Pancreas (tissue), 10 donors: ENCODE data around the gene SLC16A1. TPM values are rescaled to one million over a fixed set of nuclear protein-coding genes. Genes with fewer than 3 reads are reported as not detected.
"Not testable (repeated sequence)": the region's sequence is repeated elsewhere in the genome, so short reads cannot be mapped to it uniquely, and the experiment has no call there.

Experiments used
- ATAC-seq, 4 donors: fragments of 200-7000 bp; cut with Tn5 transposase; one replicate each; pipeline versions ENCODE4 v1.8.0 to v1.9.1; 2020; ENCODE audit warnings: mild to moderate bottlenecking in 4 of 4, moderate library complexity in 4 of 4
- DNase-seq, 6 donors: peaks; one replicate each; pipeline ENCODE4 v3.0.0-alpha.2; 2020
- FAIRE-seq: peaks from 2 replicates; lab custom pipeline; 2012; peaks lifted over from hg19 to GRCh38; lab: Jason Lieb, UNC
- H3K27ac ChIP-seq, 4 donors: fragments of 200-600 bp; sonication (generic); 1 replicate in 3 of 4; 2 replicates in 1 of 4; pipeline versions ENCODE4 v1.5.0 to v1.8.0; 2020
- H3K27me3 ChIP-seq, 4 donors: fragments of 200-600 bp; one replicate each; pipeline ENCODE4 v1.8.0; 2021
- H3K36me3 ChIP-seq, 3 donors: fragments of 200-600 bp; sonication (generic) in 1 of 3; one replicate each; pipeline versions ENCODE4 v1.5.0 to v1.8.0; 2020 to 2021
- H3K4me1 ChIP-seq, 3 donors: fragments of 200-600 bp; one replicate each; pipeline ENCODE4 v1.8.0; 2021
- H3K4me3 ChIP-seq, 4 donors: fragments of 200-600 bp; sonication (generic) in 2 of 4; one replicate each; pipeline versions ENCODE4 v1.5.0 to v1.8.0; 2020 to 2021
- H3K9me3 ChIP-seq, 4 donors: fragments of 200-600 bp; one replicate each; pipeline ENCODE4 v1.8.0; 2021
- CTCF ChIP-seq, 4 donors: fragments of 200-600 bp; sonication (generic) in 3 of 4; IDR thresholded peaks; one replicate each; pipeline versions ENCODE4 v1.5.0 to v1.8.0; 2021; ENCODE audit warnings: antibody characterized with exemption in 4 of 4
- WGBS, 2 donors: extraction: QIAGEN DNeasy Blood & Tissue Kit; methylation state at CpG; one replicate each; pipeline ENCODE4 v1.1.7; 2013; 5-methylcytosine and 5-hydroxymethylcytosine counted together
- intact Hi-C, 3 donors: fragments of 100-400 bp; cut with DNase I; formaldehyde crosslinking; loops; one replicate each; pipeline versions ENCODE4 v1.11.1 to v1.14.2; 2022
- polyA plus RNA-seq, 2 donors: library from polyadenylated mRNA; stranded (reverse); fragments of 200-250 nt; gene quantifications; one replicate each; pipeline ENCODE4 v1.2.3, GENCODE V29; 2013
- total RNA-seq, 6 donors: library from RNA; stranded (reverse); fragmentation: NEBNext Ultra II Directional in 4 of 6; extraction: Animal tissue kit (Norgen Biotek cat#: 25700) in 4 of 6; gene quantifications; one replicate each; pipeline versions ENCODE4 v1.2.1 to v1.2.4, GENCODE V29; 2021 to 2023
- donor health status: healthy with polysubstance abuse.
- donor health status: DM: no; HTN: no; CAD: no; lungs with moderate emphysema.
- donor health status: DM: no; HTN: no; CAD: no.
- donor health status: control.
- donor health status: control.
- donor health status: Bipolar disorder and iron deficiency.
- donor health status: DM: yes; HTN: yes; CAD: no.
- donor health status: DM: no; HTN: no; CAD: no.
- donor health status: DM: no; HTN: no; CAD: no.
- donor health status: DM: yes; HTN: yes; CAD: no.

SLC16A1 gene
- total and polyA plus RNA-seq, 8 donors, result 0.42 to 5.2 (median 2.1) TPM

GRCh38 chr1:112888630-112889029, 67.4 kb downstream of the SLC16A1 start:
- Histone ChIP-seq H3K4me3 (no peak overlapping the region), H3K27me3 (no peaks in the 10 kb centered on the region), H3K4me1 (no peaks in the 10 kb centered on the region), H3K9me3 (no peaks in the 10 kb centered on the region), H3K36me3 (no peaks in the 10 kb centered on the region), H3K27ac (no peak overlapping the region)
- intact Hi-C loops, result no loop called here
- TF ChIP-seq CTCF (IDR thresholded peaks at IDR 0.05), result no peak
- DNase-seq, result no peak
- no peak for FAIRE-seq
- 58 to 75% methylated on average over 2 of the region's 2 CpGs for WGBS, 2 donors
- ATAC-seq, result no peak

GRCh38 chr1:112887599-112888283, 68.3 kb downstream of the SLC16A1 start:
- FAIRE-seq (no peak), ATAC-seq (peak in 1 of 4 donors; percentile 8), DNase-seq (no peak)
- H3K9me3 ChIP-seq, result no peaks in the 10 kb centered on the region
- H3K27me3 ChIP-seq, result no peaks in the 10 kb centered on the region
- no peak overlapping the region for H3K4me3 ChIP-seq
- no peaks in the 10 kb centered on the region for H3K4me1 ChIP-seq
- no peak for TF ChIP-seq CTCF (IDR thresholded peaks at IDR 0.05)
- H3K36me3 ChIP-seq, result no peaks in the 10 kb centered on the region
- WGBS, 2 donors, result 83 to 90% methylated on average over 10 of the region's 10 CpGs
- intact Hi-C loops, result no loop called here
- H3K27ac ChIP-seq, result no peak overlapping the region

DNA sequence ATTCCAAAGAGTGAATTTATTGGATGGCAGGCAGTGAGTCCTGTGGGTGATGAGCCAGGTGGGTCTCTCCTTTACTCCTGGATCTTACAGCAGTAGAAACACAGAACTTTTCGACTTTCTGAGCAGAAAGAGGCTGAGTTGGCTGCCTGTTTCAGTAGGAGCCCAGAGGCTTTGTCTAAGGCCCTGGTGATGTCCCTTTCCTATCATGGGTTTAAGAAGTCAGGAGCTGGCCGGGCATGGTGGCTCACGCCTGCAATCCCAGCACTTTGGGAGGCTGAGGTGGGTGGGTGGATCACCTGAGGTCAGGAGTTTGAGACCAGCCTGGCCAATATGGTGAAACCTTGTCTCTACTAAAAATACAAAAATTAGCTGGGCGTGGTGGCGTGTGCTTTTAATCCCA, 71.0 kb downstream of the SLC16A1 start:
- H3K27me3 ChIP-seq, H3K4me3 ChIP-seq, ATAC-seq, DNase-seq, H3K4me1 ChIP-seq, H3K9me3 ChIP-seq, H3K36me3 ChIP-seq, H3K27ac ChIP-seq, FAIRE-seq: not testable (repeated sequence)
- WGBS, 2 donors, result 81 to 88% methylated on average over 5 of the region's 5 CpGs
- intact Hi-C loops, result loop anchor here in 2 of 3 donors (5.0 kb wide), 1 partner anchor 157 kb away; no protein-coding TSS in a partner anchor

DNA sequence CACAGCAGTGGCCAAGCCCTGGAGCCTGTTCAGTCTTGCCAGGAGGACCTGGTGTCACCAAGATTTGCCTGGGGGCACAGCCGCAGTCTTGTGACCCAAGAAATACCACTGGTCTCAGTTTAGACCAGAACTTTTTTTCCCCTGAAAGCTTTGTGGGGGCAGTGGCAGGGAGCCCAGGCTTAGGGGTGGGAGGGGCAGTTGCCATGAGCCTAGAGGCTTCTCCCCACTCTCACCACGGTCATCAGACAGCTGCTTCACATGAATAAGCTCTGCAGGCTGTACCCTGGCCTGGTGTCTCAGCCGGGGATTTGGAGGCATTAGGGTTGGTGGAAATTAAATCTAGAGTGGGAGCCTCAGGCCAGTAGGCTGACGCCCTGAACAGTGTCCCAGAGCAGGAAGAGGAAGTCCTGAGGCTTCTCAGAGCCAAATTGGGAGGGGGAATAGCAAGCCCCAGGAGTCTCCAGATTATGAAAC, 73.7 kb downstream of the SLC16A1 start:
- FAIRE-seq, result no peak
- Histone ChIP-seq H3K27me3 (no peaks in the 10 kb centered on the region), H3K4me3 (no peak overlapping the region), H3K4me1 (no peaks in the 10 kb centered on the region), H3K27ac (peak overlapping the region in 1 of 4 donors; percentile 19), H3K9me3 (no peaks in the 10 kb centered on the region), H3K36me3 (no peaks in the 10 kb centered on the region)
- no peak for TF ChIP-seq CTCF (IDR thresholded peaks at IDR 0.05)
- intact Hi-C loops, result loop anchor here in 2 of 3 donors (5.0 kb wide), 1 partner anchor 160 kb away; no protein-coding TSS in a partner anchor
- DNase-seq, result no peak
- peak in 3 of 4 donors; percentile 25 to 49 (median 28) for ATAC-seq
- 73 to 74% methylated on average over 4 of the region's 4 CpGs for WGBS, 2 donors

GRCh38 chr1:112881742-112882127, 74.3 kb downstream of the SLC16A1 start:
- DNase-seq (no peak), FAIRE-seq (no peak), ATAC-seq (peak in 3 of 4 donors; percentile 37 to 43 (median 40))
- no peaks in the 10 kb centered on the region for H3K36me3 ChIP-seq
- no peaks in the 10 kb centered on the region for H3K4me1 ChIP-seq
- no peak overlapping the region for H3K27ac ChIP-seq
- WGBS, 2 donors, result 72 to 85% methylated on average over 8 of the region's 8 CpGs
- H3K27me3 ChIP-seq, result no peaks in the 10 kb centered on the region
- H3K9me3 ChIP-seq, result no peaks in the 10 kb centered on the region
- intact Hi-C loops, result loop anchor here in 2 of 3 donors (5.0 kb wide), 1 partner anchor 161 kb away; no protein-coding TSS in a partner anchor
- H3K4me3 ChIP-seq, result no peak overlapping the region
- TF ChIP-seq CTCF (IDR thresholded peaks at IDR 0.05), result no peak
